ENCODE measurements around the gene DGCR2.
"Not testable (repeated sequence)": the region's sequence is repeated elsewhere in the genome, so short reads cannot be mapped to it uniquely, and the experiment has no call there.

DGCR2 gene

DNA sequence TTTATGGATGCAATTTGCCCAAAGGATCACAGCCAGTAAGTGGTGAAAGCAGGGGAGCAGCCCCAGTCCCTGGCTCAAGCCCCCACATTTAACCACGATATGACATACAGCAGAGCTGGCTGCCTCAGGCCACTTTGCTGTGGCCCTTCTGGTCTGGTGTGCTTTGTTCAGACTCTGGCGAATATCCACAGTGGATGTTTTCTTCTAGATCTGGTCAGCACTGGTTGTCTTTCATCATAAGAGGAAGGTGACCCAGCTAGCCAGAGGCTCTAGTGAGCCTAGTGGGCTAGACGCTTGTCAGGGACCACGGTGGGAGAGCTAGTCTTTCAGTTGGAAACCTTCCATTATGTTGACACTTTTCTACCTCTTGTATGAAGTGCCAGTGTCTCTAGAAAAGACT, 42.5 kb downstream of the DGCR2 start:
- no peak for DNase-seq

GRCh38 chr22:19075404-19075803, 46.8 kb downstream of the DGCR2 start:
- no peak for DNase-seq

DNA sequence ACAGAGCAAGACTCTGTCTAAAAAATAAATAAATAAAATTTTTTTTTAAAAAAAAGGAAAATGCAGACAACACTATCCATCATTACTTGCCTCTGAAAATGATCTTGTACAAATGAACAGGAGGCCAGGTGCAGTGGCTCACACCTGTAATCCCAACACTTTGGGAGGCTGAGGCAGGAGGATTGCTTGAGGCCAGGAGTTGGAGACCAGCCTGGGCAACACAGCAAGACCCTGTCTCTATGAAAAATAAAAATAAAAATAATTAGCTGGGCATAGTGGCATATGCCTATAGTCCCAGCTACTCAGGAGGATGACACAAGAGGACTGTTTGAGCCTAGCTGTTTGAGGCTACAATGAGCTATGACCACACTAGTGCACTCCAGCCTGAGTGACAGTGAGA, 49.4 kb downstream of the DGCR2 start:
- not testable (repeated sequence) for DNase-seq

GRCh38 chr22:19070397-19071169, 51.6 kb downstream of the DGCR2 start:
- DNase-seq = no peak

DNA sequence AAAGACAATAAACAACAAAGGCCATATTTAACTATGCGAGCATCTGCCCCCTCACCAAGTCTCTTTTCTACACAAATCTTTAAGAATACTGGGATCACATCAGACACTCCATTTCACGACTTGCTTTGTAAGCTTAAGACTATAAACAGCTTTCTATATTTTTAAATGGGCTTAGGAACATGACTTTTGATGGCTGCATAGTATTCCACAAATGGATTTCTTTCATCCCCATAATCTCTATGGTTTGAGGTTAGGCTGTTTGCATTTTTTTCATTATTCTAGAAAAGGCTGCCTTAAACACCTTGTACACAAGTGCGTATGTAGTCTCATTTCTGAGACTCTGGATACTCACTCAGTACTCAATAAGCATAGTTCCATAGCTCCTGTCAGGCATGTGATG, 52.8 kb downstream of the DGCR2 start:
- DNase-seq = no peak

DNA sequence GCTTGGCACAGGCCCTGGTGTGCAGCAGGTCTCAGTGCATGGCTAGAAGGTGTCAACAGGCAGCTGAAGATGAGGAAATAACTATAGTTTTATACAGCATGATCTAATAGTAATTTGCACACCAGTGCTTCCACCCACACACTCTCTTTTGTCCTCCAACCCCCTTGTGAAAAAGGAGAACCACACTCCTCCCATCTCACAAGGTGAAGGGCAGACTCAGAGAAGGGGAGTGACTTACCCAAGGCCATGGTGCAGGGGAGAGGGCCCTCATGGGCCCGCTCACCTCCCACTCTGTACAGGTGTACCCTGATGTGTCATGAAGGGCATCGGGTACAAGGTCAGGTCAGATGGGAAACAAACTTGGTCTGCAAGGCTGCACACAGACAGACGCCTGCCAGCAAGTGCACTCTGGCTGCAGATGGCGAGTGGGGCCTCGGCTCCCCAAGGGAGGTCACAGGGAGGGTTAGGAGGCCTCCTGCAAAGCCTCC, 53.4 kb downstream of the DGCR2 start:
- no peak for DNase-seq

GRCh38 chr22:19067696-19068348, 54.4 kb downstream of the DGCR2 start:
- no peak for DNase-seq

GRCh38 chr22:19066531-19067271, 55.5 kb downstream of the DGCR2 start:
- DNase-seq = no peak

GRCh38 chr22:19065929-19066328, 56.3 kb downstream of the DGCR2 start:
- DNase-seq = no peak

GRCh38 chr22:19065298-19065859, 56.8 kb downstream of the DGCR2 start:
- no peak for DNase-seq

DNA sequence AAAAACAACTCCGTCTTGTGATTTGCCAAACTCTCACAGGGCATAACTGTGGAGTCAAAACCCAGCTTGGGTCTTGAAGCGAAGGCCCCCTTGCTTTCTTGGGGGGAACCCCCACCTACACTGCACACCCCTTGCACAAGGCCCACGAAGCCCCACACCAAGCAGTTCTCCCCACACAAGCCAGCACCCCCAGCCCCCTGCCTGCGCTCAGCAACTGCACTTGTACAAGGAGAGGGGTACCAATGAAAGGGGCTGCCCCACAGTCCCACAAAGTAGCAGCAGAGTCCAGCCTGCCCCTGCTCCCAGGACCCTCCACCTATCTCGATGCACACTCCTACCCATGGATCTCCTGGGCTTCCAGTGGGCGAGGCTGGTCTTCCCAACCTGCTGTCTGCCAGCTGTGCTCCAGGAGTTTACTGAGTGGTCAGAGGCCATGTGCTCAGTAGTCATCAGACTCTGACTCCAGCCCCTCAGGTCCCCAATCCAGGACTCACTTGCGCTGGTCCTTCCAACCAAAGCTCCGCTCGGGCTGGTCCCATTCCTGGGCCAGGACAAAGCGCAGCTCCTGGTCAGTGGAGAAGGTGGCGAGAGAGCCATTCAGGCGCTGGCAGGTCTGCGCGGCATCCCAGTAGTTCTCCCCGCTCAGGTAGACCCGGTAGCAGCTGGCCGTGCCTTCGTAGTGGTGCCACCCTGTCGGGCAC, 57.7 kb downstream of the DGCR2 start:
- DNase-seq = no peak

DNA sequence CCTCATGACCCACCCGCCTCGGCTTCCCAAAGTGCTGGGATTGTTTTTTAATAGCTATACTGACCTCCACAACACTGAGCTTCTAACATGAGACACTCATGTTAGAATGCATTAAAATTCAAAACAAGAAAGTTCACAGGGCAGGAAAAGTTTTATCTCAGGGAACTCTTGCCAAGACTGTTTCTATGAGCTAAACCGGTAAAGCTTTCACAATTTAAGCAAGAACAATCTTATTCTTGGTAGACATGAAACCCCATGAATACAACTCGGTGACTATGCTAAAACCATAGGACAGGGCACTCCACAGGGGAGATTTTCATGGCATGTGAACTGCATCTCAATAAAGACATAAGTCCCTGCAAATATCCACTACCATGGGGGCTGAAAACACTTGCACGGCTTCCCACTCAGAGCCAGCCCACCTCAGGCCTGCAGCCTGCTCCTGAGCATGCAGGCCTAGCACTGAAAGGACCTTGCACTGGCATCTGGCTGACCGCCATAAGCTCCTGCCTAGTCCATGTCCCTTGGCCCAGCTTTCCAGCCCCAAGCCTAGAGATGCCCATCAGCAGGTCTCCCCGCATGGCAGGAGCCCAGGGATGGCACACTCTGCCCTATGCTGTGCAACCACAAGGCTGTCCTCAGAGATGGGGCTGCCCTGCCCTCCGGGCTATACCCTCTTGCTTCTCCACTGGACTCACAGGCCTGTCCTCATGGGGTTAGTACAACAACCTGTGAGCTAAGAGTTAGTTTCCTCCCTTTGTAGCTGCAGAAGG, 58.4 kb downstream of the DGCR2 start:
- no peak for DNase-seq

DNA sequence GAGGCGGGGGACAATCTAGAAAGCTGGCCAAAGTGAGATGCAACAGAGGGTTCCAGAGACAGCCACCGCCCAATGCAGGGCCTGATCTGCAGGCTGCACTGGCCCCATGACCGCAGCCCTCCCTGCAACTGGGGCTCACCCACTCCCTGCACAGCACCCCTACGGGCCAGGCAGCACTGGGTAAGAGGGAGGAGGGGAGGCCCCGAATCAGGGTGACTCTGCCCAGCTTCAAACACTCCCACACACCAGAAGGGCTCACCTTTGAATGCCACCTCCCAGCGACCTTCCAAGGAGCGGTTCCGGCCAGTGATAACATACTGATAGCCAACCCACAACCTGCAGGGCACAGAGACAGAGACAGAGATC, 59.3 kb downstream of the DGCR2 start:
- no peak for DNase-seq

- DNase-seq = no peak
These were observed 59.9 kb downstream of the DGCR2 start for GRCh38 chr22:19062139-19062942.

GRCh38 chr22:19061471-19062138, 60.6 kb downstream of the DGCR2 start:
- no peak for DNase-seq

DNA sequence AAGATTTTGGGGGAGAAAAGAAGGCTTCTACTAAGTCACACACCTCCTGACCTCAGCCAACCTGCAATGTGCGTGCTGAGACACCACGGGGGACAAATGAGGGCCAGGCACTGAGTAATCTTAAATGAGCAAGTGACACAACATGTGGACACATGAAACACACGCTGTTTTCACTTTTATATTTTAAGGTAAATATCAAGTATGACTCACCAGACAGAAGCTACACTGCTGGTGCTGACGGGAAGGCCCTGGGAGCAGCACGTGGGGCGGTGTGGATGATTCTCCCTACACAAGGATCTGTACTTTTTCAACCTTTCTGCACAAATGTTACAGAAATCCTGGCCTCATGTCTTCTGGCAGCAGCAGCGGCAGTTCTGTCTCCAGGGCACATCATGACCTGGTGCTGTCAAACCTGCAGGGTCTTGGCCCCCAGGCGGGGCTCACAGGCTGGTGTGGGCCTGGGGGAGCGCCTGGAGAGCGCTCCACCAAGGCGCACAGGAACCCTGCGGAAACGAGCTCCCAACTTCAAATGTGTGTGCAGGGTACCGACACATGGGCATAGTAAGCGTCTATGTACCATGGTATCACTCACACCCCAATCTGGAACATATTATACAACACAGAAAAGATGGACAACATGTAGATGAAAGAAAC, 61.7 kb downstream of the DGCR2 start:
- DNase-seq = no peak

GRCh38 chr22:19059481-19060278, 62.5 kb downstream of the DGCR2 start:
- no peak for DNase-seq

- DNase-seq = no peak
These were observed 63.3 kb downstream of the DGCR2 start for GRCh38 chr22:19058713-19059451.
